Stimulated activated CD8-positive, alpha-beta memory T cell treated with anti-CD3 and anti-CD28 coated beads, Interleukin-12 subunit alpha, Interleukin-12 subunit beta, amount 100 ng/mL, for 1 hour (primary cell): ENCODE measurements around the gene AGPAT4.
"Not testable (repeated sequence)": the region's sequence is repeated elsewhere in the genome, so short reads cannot be mapped to it uniquely, and the experiment has no call there.

Experiments
- DNase-seq: peaks from one replicate; pipeline ENCODE4 v3.0.0-alpha.2; 2020; ENCODE audit warnings: low read depth

The AGPAT4 gene

DNA sequence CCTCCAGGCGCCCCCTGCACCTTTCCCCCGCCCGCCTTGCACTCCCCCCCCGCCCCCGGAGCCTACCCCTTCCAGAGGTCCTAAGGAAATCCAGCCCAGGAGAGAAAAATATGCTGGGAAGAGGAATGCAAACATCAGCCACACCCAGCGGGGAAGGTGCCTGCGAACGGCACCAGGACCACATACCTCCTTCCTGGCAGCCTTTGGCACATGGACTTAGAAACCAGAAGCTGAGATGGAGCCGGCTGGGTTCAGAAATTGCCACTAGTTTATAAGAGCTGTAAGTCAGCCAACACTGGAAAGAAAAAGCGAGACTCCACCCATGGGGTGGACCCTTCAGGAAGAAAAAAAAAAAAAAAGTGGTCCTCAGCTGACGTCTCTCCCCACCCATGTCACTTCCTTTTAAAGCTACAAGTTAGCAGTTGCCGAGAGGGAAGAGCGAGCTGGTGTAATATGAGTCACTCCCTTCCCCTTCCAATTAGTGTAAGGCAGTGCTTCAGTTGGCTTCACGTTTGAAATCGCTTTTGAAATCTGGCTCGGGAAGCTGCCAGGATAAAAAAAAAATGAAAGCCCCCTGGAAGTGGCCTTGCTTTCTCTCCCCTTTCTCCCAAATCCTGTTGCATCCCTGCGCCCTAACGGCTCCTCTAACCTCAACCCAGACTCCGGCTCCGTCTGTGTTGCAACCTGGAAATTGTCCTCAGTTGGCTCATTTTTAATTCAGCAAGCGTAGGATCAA is at the start of gene AGPAT4:
TSS of gene AGPAT4 (minus strand) at position 310 of the 736 bp plus-strand sequence. CDS start 41,848 bp downstream, outside the sequence.
- peak; percentile 44 for DNase-seq

- no peak for DNase-seq
Observed at GRCh38 chr6:161319231-161319630, 45.4 kb upstream of the AGPAT4 start.

GRCh38 chr6:161318456-161318855 is 44.6 kb upstream of the AGPAT4 start:
- DNase-seq: no peak

GRCh38 chr6:161316531-161316930 is 42.7 kb upstream of the AGPAT4 start:
- no peak for DNase-seq

- not testable (repeated sequence) for DNase-seq
Observed at GRCh38 chr6:161315246-161315917, 41.5 kb upstream of the AGPAT4 start.

- DNase-seq: not testable (repeated sequence)
Observed at GRCh38 chr6:161314541-161315245, 40.8 kb upstream of the AGPAT4 start.

DNA sequence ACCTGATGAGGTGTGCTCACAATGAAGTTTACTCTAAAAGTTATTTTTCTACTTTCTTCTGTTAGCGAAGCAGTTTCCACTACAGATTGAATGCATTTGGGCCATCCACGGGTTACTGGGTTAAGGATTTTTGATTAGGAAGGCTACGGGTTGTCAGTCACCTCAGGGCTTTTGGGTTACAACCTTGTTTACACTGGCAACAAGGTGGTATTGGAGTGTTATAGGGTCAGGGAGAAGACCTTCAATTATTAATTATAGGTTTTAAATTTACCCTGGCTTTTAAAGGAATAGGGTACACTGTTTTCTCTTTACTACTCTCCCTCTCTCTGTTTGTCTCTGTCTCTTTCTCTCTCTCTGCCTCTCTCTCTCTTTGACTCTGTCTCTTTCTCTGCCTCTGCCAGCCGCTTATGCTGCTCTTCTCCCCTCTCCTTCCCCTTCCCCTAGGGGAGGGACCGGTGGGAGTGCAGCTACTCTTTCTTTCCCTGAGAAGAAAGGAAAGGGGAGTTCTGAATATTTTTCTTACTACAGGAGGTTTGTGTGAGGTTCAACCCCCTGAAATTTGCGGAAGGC is 40.2 kb upstream of the AGPAT4 start:
- no peak for DNase-seq

- DNase-seq: not testable (repeated sequence)
Observed at GRCh38 chr6:161313475-161313874, 39.6 kb upstream of the AGPAT4 start.

DNA sequence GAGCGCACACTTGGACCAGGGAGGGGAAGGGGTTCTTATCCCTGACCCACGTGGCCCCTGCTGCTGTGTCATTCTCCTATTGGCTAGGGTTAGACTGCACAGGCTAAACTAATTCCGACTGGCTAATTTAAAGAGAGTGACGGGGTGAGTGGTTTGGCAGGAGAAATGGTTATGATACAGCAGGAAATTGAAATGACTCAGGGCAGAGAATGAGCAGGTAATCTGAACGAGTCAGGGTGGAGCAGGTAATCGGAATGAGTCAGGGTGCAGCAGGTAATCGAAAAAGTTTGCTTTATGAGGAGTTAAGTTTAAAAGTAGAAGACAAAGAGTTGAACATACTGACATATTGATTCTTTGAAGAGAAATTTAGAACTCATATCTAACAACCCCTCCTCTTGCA is 35.9 kb upstream of the AGPAT4 start:
- DNase-seq: not testable (repeated sequence)

- DNase-seq: no peak
Observed at GRCh38 chr6:161308075-161308655, 34.3 kb upstream of the AGPAT4 start.

GRCh38 chr6:161305860-161306259 is 32.0 kb upstream of the AGPAT4 start:
- DNase-seq: no peak

DNA sequence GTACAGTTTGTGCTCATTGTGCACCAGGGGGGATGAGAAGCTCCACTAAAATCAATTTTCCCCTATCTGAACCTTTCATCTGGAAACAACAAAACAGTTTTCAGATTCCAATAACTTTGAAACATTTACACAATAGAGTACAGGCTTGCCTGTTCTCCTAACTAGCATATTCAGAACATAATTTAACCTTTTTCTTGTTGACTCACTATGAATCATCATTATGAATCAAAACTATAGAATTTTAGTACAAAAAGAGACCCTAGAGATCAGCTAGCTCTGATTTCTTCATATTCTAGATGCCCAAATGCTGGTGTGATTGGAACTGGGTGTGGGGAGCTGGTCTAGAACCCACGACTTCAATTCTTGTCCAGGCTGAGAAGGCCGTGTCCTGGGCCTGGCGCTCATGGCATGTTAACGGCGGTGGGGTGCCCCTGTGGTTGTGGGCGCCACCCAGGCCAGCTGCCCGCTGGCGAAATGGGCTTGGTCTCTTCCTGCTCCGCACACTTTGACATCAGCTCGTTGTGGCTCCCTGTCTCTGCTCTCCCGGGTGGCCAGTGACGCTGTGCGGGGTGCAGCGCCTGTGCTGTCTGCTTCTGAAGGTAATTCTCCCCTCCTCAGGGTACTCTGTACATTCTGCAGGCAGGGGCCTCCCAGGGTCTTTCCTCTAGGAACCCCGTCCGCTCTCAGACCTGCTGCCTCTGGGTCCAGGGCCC is 29.9 kb upstream of the AGPAT4 start:
- no peak for DNase-seq

GRCh38 chr6:161302949-161303348 is 29.1 kb upstream of the AGPAT4 start:
- no peak for DNase-seq

- DNase-seq: no peak
Observed at GRCh38 chr6:161301338-161301737, 27.5 kb upstream of the AGPAT4 start.

GRCh38 chr6:161300823-161301222 is 27.0 kb upstream of the AGPAT4 start:
- no peak for DNase-seq

GRCh38 chr6:161299726-161300125 is 25.9 kb upstream of the AGPAT4 start:
- DNase-seq: no peak

DNA sequence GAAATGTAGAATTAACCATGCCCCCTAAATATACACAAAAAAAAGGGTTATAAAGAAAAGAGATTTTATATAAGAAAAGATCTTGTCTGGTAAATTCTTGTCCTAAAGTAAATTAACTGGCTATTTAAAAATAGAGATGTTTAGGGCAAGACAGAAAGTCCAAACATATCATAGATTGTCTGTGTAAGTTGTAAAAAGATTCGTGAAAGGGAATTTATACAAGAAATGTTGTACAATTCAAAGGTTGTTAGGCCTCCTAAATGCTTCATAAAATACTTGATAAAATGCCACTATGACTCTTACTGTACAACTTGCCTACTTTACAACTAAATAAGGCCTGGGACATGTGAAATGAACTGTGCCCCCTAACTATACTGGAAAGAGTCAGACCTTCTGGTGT is 21.9 kb upstream of the AGPAT4 start:
- no peak for DNase-seq

- no peak for DNase-seq
Observed at GRCh38 chr6:161292650-161293281, 18.9 kb upstream of the AGPAT4 start.

DNA sequence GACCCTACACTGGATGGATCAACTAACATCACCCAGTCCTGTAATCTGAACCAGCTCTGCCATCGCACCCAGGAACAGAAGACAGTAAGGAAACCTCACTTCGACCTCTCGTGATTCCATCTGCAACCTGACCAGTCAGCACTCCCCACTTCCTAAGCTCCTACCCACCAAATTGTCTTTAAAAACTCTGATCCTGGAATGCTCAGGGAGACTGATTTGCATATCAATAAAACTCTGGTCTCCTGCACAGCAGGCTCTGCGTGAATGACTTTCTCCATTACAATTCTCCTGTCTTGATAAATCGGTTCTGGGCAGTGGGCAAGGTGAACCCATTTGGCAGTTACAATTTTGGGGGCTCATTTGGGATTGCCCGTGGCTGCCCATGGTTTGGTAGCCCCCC is 18.3 kb upstream of the AGPAT4 start:
- DNase-seq: no peak

GRCh38 chr6:161290751-161291150 is 16.9 kb upstream of the AGPAT4 start:
- DNase-seq: no peak

GRCh38 chr6:161284653-161285052 is 10.8 kb upstream of the AGPAT4 start:
- no peak for DNase-seq
